IPS DF 6.9 (cell line): ENCODE results near the gene RSPO3.

Experiments
- DNase-seq: peaks from one replicate; pipeline ENCODE4 v3.0.0-alpha.2; 2013; ENCODE audit warnings: low read depth, low spot score
- H3K27ac ChIP-seq: one replicate; pipeline ENCODE4 v1.5.1; 2013; ENCODE audit warnings: low read length, control low read depth
- H3K27me3 ChIP-seq: 2 replicates; pipeline ENCODE4 v1.6.1; 2013; ENCODE audit warnings: mild to moderate bottlenecking, low read length; ENCODE audit not compliant: control insufficient read depth, insufficient read depth
- H3K36me3 ChIP-seq: 2 replicates; pipeline ENCODE4 v1.6.1; 2013; ENCODE audit warnings: low read length; ENCODE audit not compliant: control insufficient read depth, insufficient read depth
- H3K4me1 ChIP-seq: 2 replicates; pipeline ENCODE4 v1.6.1; 2013; ENCODE audit warnings: low read length; ENCODE audit not compliant: control insufficient read depth, insufficient read depth
- H3K4me3 ChIP-seq: 2 replicates; pipeline ENCODE4 v1.5.1; 2013; ENCODE audit warnings: mild to moderate bottlenecking, low read length
- H3K9me3 ChIP-seq: 2 replicates; pipeline ENCODE4 v1.6.1; 2013; ENCODE audit warnings: low read length, inconsistent platforms; ENCODE audit not compliant: control insufficient read depth, insufficient read depth
- WGBS: extraction: QIAGEN DNeasy Blood & Tissue Kit; methylation state at CpG from one replicate; pipeline ENCODE4 v1.1.7; 2013; ENCODE audit warnings: mixed read lengths, missing lambda C conversion rate; ENCODE audit not compliant: insufficient read length, insufficient coverage; 5-methylcytosine and 5-hydroxymethylcytosine counted together

RSPO3 gene

DNA sequence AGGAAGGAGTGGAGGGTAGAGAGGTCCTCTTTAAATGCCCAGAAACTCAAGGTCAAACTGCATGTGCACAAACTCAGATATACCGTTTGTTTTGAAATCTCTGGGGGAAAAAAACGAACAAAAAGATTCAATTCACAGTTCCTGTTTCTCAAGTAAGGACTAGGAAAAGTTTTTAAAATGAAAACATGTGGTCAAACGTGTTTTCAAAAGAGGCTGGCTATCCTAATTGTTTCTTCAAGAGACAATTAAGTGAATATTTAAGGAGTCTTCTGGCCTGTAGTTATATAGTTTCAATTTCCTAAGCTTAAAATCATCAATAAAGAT lies 3.1 kb downstream of the RSPO3 start:
- WGBS, result no CpG with 5 or more reads among the region's 3 CpGs

DNA sequence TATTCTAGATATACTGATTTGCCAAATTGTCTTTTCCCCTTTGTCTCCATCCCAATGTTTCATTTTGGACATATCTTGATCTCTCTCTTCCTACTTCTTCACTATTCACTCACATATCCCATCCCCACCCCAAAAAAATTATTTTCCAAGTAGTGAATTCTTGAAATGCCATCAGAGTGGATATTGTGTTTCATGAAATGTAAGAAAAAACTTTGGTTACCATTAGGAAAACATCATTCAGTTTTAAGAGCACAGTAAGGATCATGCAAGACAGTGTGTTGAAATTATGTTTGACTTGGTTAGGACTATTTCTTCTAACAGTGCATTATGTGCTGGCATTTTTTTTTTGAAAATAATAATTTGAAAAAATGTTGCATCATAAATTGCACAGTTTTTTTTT lies 5.7 kb downstream of the RSPO3 start:
- peaks cover 22% of the 10 kb centered on the region for H3K27me3 ChIP-seq
- no peaks in the 10 kb centered on the region; the same call in 1 of the 2 replicates for H3K4me1 ChIP-seq
- no peak for DNase-seq
- H3K9me3 ChIP-seq, result no peaks in the 10 kb centered on the region
- H3K36me3 ChIP-seq, result no peaks in the 10 kb centered on the region
- H3K27ac ChIP-seq, result no peak overlapping the region
- no peak overlapping the region for H3K4me3 ChIP-seq

More for the DNA sequence above, 3.1 kb downstream of the RSPO3 start:
- Histone ChIP-seq H3K36me3 (no peaks in the 10 kb centered on the region), H3K27ac (no peak overlapping the region), H3K9me3 (no peaks in the 10 kb centered on the region), H3K4me1 (no peaks in the 10 kb centered on the region; the same call in 1 of the 2 replicates), H3K27me3 (peaks cover 31% of the 10 kb centered on the region), H3K4me3 (no peak overlapping the region)
- DNase-seq, result no peak

DNA sequence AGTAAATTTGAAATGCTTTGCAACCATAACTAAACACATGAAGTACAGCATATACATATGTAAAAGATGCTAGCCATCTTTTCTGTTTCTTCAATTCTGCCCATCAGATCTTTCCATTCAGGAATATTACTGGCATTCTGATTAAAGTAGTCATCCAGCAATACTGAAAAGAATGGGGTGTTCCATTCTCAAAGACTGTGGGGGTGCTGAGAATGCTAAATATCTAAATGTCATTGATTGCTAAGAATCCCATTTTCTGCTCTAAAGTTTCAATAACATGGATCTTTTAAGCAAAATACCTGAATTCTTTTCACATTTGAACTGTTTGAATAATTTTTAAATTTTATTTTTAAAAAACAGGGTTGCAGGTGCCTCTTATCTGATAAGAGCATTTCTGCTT lies 6.2 kb downstream of the RSPO3 start:
- no peak overlapping the region for H3K27ac ChIP-seq
- H3K4me1 ChIP-seq, result no peaks in the 10 kb centered on the region; the same call in 1 of the 2 replicates
- H3K36me3 ChIP-seq, result no peaks in the 10 kb centered on the region
- H3K4me3 ChIP-seq, result no peak overlapping the region
- H3K27me3 ChIP-seq, result peaks cover 17% of the 10 kb centered on the region
- H3K9me3 ChIP-seq, result no peaks in the 10 kb centered on the region
- no peak for DNase-seq

DNA sequence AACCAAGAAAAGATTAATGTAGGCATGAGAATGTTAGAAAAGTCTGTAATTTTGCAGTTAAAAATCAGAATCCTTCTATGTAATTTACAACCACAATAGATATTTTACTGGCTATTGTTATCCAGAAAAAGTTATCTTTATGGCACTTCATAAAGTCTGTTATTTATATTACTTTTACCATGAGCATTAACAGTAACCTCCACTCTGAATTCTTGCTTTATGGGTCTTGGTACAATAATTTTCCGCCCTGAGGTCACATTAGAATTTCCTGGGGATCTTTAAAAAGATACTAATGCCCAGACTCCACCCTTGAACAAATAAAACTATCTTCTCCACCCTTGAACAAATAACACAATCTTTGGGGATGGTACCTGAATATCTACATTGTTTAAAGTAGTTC lies 9.6 kb downstream of the RSPO3 start:
- H3K9me3 ChIP-seq, result no peaks in the 10 kb centered on the region
- no peak overlapping the region for H3K4me3 ChIP-seq
- no peaks in the 10 kb centered on the region for H3K4me1 ChIP-seq
- no peaks in the 10 kb centered on the region for H3K36me3 ChIP-seq
- DNase-seq, result no peak
- no peak overlapping the region for H3K27ac ChIP-seq
- no CpG with 5 or more reads among the region's 1 CpG for WGBS
- H3K27me3 ChIP-seq, result no peaks in the 10 kb centered on the region

DNA sequence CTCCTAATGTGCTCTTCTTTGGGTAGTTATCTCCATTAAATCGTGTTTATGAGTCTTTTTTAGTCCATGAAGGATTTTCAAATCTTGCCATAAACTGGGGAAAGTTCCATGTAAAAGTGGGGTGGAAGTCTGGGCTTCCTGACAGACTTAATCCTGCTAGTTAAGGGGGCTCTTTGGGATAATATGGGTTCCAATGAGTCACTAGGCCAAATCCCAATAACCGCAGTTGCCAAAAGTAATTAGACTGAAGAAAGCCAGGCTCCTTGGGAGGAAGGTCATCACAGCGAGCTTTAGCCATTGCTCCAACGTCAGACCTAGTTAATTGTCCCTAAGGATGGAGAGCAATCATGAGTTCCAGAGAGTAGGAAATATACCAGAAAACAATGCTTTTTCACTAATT lies 10.8 kb downstream of the RSPO3 start:
- Histone ChIP-seq H3K27me3 (no peaks in the 10 kb centered on the region), H3K27ac (no peak overlapping the region), H3K4me3 (no peak overlapping the region), H3K4me1 (no peaks in the 10 kb centered on the region), H3K36me3 (no peaks in the 10 kb centered on the region), H3K9me3 (no peaks in the 10 kb centered on the region)
- no CpG with 5 or more reads among the region's 4 CpGs for WGBS
- no peak for DNase-seq

DNA sequence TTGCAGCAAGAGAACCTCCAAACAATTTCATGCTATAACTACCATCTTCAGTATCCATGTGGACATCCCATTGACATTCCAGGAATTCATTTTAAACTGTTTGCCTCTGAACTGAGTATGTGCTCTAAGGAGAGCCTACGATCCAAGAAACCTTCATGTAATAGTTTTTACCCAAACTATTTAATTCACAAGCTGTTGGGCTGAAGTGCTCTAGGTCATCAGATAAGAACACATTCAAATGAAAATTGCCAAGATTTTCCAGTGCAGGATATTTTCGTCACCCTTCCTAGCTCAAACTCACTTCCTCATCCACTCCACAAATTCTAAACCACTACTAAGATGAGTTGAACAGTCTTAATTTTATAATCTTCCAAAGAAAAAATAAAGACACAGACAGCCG lies 12.8 kb downstream of the RSPO3 start:
- no CpG with 5 or more reads among the region's 3 CpGs for WGBS

DNA sequence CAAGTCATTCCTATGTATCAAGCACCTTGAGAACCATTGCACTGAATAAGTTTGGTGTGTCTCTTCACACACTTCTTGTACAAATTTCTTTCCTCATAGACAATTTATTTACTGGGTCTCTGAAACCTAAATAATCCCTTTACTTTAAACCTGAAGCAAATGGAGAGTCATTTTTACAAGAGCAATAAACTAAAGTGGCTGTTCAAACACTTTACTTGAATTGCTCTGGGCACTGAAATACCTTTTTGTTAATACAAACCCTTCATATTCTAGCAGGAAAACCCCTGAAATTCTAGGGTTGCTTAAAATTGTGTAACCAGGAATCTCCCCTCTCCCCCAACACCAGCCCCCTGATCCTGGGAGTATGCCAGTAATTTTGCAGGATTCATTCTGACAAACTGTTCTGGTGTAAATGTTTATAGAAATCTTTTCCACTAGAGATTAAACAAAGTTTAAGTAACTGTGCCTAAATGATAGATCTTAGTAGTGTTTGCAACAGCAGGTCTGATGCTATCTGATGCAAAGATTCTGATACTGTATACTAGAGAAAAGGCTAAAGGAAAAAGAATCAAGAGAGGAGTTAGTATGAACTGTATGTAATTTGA lies 13.4 kb downstream of the RSPO3 start:
- Histone ChIP-seq H3K9me3 (no peaks in the 10 kb centered on the region), H3K36me3 (no peaks in the 10 kb centered on the region), H3K27ac (no peak overlapping the region), H3K4me3 (no peak overlapping the region), H3K4me1 (no peaks in the 10 kb centered on the region), H3K27me3 (no peaks in the 10 kb centered on the region)
- no peak for DNase-seq

More for the DNA sequence above, 12.8 kb downstream of the RSPO3 start:
- Histone ChIP-seq H3K9me3 (no peaks in the 10 kb centered on the region), H3K4me3 (no peak overlapping the region), H3K27ac (no peak overlapping the region), H3K36me3 (no peaks in the 10 kb centered on the region), H3K27me3 (no peaks in the 10 kb centered on the region), H3K4me1 (no peaks in the 10 kb centered on the region)
- DNase-seq, result no peak

DNA sequence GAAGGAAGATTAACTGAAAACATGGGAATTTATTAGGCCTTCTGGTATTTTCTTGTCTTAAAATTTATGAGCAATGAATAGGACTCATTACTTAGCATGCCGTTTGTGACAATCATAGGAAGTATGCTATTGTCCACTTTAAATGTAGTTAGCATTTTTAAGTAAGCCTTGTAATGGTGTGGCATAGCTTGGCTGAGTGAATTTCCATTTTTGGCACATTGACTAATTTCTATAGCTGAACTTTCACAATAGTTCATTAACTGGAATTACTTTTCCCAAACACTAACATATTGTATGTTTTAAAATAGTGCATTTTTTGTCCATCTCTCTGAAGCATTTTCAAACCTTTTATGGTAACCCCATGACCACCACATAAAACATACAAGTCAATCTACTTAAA lies 15.7 kb downstream of the RSPO3 start:
- Histone ChIP-seq H3K9me3 (no peaks in the 10 kb centered on the region), H3K4me1 (no peaks in the 10 kb centered on the region), H3K27me3 (no peaks in the 10 kb centered on the region), H3K36me3 (no peaks in the 10 kb centered on the region), H3K4me3 (no peak overlapping the region), H3K27ac (no peak overlapping the region)
- WGBS, result no CpG with 5 or more reads among the region's 1 CpG
- DNase-seq, result no peak

DNA sequence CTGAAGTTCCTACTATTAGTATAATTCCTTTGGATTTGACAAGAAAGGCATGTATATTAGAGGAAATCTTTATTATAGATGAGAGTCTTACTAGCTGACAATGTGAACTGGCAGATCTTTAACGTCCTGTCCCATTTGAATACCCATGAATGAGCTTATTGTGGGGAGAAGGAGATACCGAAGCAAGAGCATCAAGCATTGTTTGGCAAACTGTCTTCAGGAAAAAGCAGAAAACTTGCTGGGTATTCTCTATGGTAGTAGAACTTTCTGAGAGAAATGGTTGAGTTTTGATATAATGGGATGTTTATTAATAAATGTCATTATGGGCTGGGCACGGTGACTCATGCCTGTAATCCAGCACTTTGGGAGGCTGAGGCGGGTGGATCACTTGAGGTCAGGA lies 18.3 kb downstream of the RSPO3 start:
- Histone ChIP-seq H3K4me3 (no peak overlapping the region), H3K27me3 (no peaks in the 10 kb centered on the region), H3K27ac (no peak overlapping the region), H3K36me3 (no peaks in the 10 kb centered on the region), H3K9me3 (no peaks in the 10 kb centered on the region), H3K4me1 (no peaks in the 10 kb centered on the region)
- DNase-seq, result no peak
- no CpG with 5 or more reads among the region's 4 CpGs for WGBS

DNA sequence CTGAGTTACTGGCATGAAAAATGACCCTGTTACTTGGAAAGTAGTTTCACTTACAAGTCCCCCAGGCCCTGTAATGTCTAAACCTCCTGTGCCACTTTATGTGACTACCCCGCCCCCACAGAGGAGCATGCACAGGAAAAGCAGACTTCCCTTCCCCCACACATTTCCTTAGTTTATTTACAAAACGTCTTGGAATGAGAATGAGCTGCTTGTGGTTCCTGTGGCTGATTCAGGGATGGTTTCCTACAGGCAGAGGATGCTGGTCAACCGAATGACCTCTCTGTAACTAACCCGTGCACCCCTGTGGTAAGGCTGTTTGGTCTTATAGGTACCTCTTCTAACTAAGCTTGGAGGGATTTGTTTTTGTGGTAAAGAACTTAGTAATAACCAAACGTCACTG lies 28.5 kb downstream of the RSPO3 start:
- Histone ChIP-seq H3K36me3 (no peaks in the 10 kb centered on the region), H3K4me3 (no peak overlapping the region), H3K9me3 (no peaks in the 10 kb centered on the region), H3K27me3 (no peaks in the 10 kb centered on the region), H3K27ac (no peak overlapping the region), H3K4me1 (peaks cover 5% of the 10 kb centered on the region; the same call in 1 of the 2 replicates)
- WGBS, result no CpG with 5 or more reads among the region's 5 CpGs
- no peak for DNase-seq

DNA sequence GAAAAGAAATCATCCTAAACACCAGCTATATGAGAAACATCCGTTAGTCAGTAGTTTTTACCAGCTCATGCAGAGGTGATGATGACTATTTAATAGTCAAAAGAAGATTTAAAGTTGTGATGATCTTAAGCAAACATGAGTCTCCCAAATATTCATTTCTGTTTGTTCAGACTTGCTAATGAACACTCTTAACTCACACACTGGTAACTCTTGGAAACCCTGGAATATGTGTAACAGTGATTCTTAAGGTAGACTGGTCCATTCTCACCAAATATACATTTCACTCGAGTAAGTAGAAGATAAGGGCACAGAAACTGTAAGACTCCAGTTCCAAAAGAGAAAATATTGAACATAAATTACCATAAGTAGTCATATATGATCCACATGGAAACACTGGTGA lies 29.1 kb downstream of the RSPO3 start:
- no peaks in the 10 kb centered on the region for H3K27me3 ChIP-seq
- peaks cover 5% of the 10 kb centered on the region; the same call in 1 of the 2 replicates for H3K4me1 ChIP-seq
- DNase-seq, result no peak
- no peak overlapping the region for H3K27ac ChIP-seq
- no peaks in the 10 kb centered on the region for H3K36me3 ChIP-seq
- no CpG with 5 or more reads among the region's 2 CpGs for WGBS
- H3K4me3 ChIP-seq, result no peak overlapping the region
- no peaks in the 10 kb centered on the region for H3K9me3 ChIP-seq
